Hepatocyte (in vitro differentiated cells): ENCODE measurements around the gene LRP3. TPM values are rescaled to one million over a fixed set of nuclear protein-coding genes. Genes with fewer than 3 reads are reported as not detected.
A peak's percentile ranks its signal among the peaks of the same experiment; 100 is the strongest.

ENCODE experiments used
- DNase-seq: peaks from one replicate; pipeline ENCODE4 v3.0.0-alpha.2; 2016; ENCODE audit warnings: low spot score
- H2AFZ ChIP-seq: fragments of 200-600 bp; sonication (generic); 2 replicates; pipeline ENCODE4 v1.6.0; 2016; ENCODE audit warnings: antibody characterized with exemption, mild to moderate bottlenecking
- H3K27ac ChIP-seq: fragments of 200-600 bp; sonication (generic); 2 replicates; pipeline ENCODE4 v1.5.1; 2016; ENCODE audit warnings: mild to moderate bottlenecking
- H3K27me3 ChIP-seq: fragments of 200-600 bp; sonication (generic); 2 replicates; pipeline ENCODE4 v1.6.1; 2016
- H3K36me3 ChIP-seq: fragments of 200-600 bp; sonication (generic); replicated peaks from 2 replicates; pipeline ENCODE4 v1.5.1; 2016; ENCODE audit warnings: low read depth; ENCODE audit not compliant: insufficient read depth
- H3K4me1 ChIP-seq: fragments of 200-600 bp; sonication (generic); 2 replicates; pipeline ENCODE4 v1.5.1; 2016; ENCODE audit warnings: mild to moderate bottlenecking, moderate library complexity; ENCODE audit not compliant: insufficient read depth
- H3K4me2 ChIP-seq: fragments of 200-600 bp; sonication (generic); 2 replicates; pipeline ENCODE4 v1.6.0; 2016
- H3K4me3 ChIP-seq: fragments of 200-600 bp; sonication (generic); 2 replicates; pipeline ENCODE4 v1.5.1; 2016; ENCODE audit warnings: mild to moderate bottlenecking
- H3K79me2 ChIP-seq: fragments of 200-600 bp; sonication (generic); 2 replicates; pipeline ENCODE4 v1.6.0; 2017; ENCODE audit warnings: mild to moderate bottlenecking
- H3K9me2 ChIP-seq: fragments of 200-600 bp; sonication (generic); replicated peaks from 2 replicates; pipeline ENCODE4 v1.6.0; 2017; ENCODE audit warnings: mild to moderate bottlenecking; ENCODE audit not compliant: insufficient read depth
- H3K9me3 ChIP-seq: fragments of 200-600 bp; sonication (generic); 2 replicates; pipeline ENCODE4 v1.5.1; 2016; ENCODE audit warnings: low read depth, mild to moderate bottlenecking
- H4K20me1 ChIP-seq: fragments of 200-600 bp; sonication (generic); 2 replicates; pipeline ENCODE4 v1.6.0; 2016; ENCODE audit warnings: mild to moderate bottlenecking; ENCODE audit not compliant: insufficient read depth, poor library complexity, severe bottlenecking
- CTCF ChIP-seq: fragments of 200-600 bp; sonication (generic); IDR thresholded peaks from 2 replicates; pipeline ENCODE4 v1.5.1; 2016; ENCODE audit warnings: antibody characterized with exemption, mild to moderate bottlenecking; ENCODE audit not compliant: poor library complexity
- EZH2 ChIP-seq: fragments of 200-600 bp; sonication (generic); IDR thresholded peaks from 2 replicates; pipeline ENCODE4 v1.6.1; 2016; ENCODE audit warnings: antibody characterized with exemption, mild to moderate bottlenecking, borderline replicate concordance
- EZH2phosphoT487 ChIP-seq: fragments of 200-600 bp; sonication (generic); IDR thresholded peaks from one replicate; pipeline ENCODE4 v1.6.1; 2018; ENCODE audit warnings: antibody characterized with exemption, mild to moderate bottlenecking, low read depth, moderate library complexity; ENCODE audit not compliant: unreplicated experiment, severe bottlenecking
- WGBS: methylation state at CpG from one replicate; pipeline ENCODE4 v1.1.6; 2016; ENCODE audit warnings: low lambda C conversion rate; ENCODE audit errors: missing lambda C conversion rate; 5-methylcytosine and 5-hydroxymethylcytosine counted together
- polyA plus RNA-seq: library from polyadenylated mRNA; unstranded; fragments of >200 nt; fragmentation: Nextera tagmentation; extraction: Ambion mirVana; gene quantifications from 2 replicates; pipeline ENCODE4 v1.2.1, GENCODE V29; 2016
- total RNA-seq: library from RNA; depleted of rRNA; stranded (reverse); fragments of >200 nt; gene quantifications from 2 replicates; pipeline ENCODE4 v1.2.3, GENCODE V29; 2014

The LRP3 gene
- total and polyA plus RNA-seq, 2 experiments from 2014 or later = 37.4 to 44.0 TPM

GRCh38 chr19:33194886-33195644 lies 935 bp downstream of the LRP3 start:
- Histone ChIP-seq H3K36me3 (no peaks in the 10 kb centered on the region), H3K27ac (peak overlapping the region; percentile 65), H3K4me3 (peak overlapping the region; percentile 87), H3K4me2 (peak overlapping the region; percentile 98), H3K79me2 (peaks cover 18% of the 10 kb centered on the region), H2AFZ (peak overlapping the region; percentile 19), H3K27me3 (no peaks in the 10 kb centered on the region), H3K9me2 (no peaks in the 10 kb centered on the region), H3K9me3 (no peaks in the 10 kb centered on the region), H3K4me1 (peaks cover 6% of the 10 kb centered on the region), H4K20me1 (peaks cover 4% of the 10 kb centered on the region)
- under 1% methylated on average over 18 of the region's 49 CpGs for WGBS
- DNase-seq = peak; percentile 61
- TF ChIP-seq EZH2 (no peak), CTCF (no peak), EZH2phosphoT487 (no peak)

GRCh38 chr19:33195645-33196347 lies 1.7 kb downstream of the LRP3 start:
- Histone ChIP-seq H3K79me2 (peaks cover 18% of the 10 kb centered on the region), H2AFZ (no peak overlapping the region), H3K36me3 (no peaks in the 10 kb centered on the region), H3K4me2 (peak overlapping the region; percentile 98), H4K20me1 (peaks cover 4% of the 10 kb centered on the region), H3K27ac (no peak overlapping the region), H3K9me2 (no peaks in the 10 kb centered on the region), H3K4me1 (peaks cover 6% of the 10 kb centered on the region), H3K9me3 (no peaks in the 10 kb centered on the region), H3K4me3 (peak overlapping the region; percentile 87), H3K27me3 (no peaks in the 10 kb centered on the region)
- WGBS = 86% methylated on average over 12 of the region's 17 CpGs
- no peak for DNase-seq
- TF ChIP-seq EZH2phosphoT487 (no peak), CTCF (no peak), EZH2 (no peak)

GRCh38 chr19:33196446-33197193 lies 2.5 kb downstream of the LRP3 start:
- H3K4me3 ChIP-seq = no peak overlapping the region
- no peak for TF ChIP-seq EZH2
- no peak for TF ChIP-seq CTCF
- no peak for TF ChIP-seq EZH2phosphoT487
- WGBS = over 99% methylated on average over 9 of the region's 10 CpGs

More at GRCh38 chr19:33196446-33197193, 2.5 kb downstream of the LRP3 start:
- Histone ChIP-seq H3K4me2 (no peak overlapping the region), H3K36me3 (no peaks in the 10 kb centered on the region), H3K9me2 (no peaks in the 10 kb centered on the region), H3K9me3 (no peaks in the 10 kb centered on the region), H3K79me2 (peaks cover 18% of the 10 kb centered on the region), H4K20me1 (peaks cover 4% of the 10 kb centered on the region), H3K27ac (no peak overlapping the region), H2AFZ (no peak overlapping the region), H3K27me3 (no peaks in the 10 kb centered on the region), H3K4me1 (peaks cover 6% of the 10 kb centered on the region)
- no peak for DNase-seq
